GM10248 (cell line): ENCODE measurements around the gene SLC43A1.

Experiments
- CTCF ChIA-PET: fragments of 300-600 bp; sonication (Branson Sonifier 250); formaldehyde crosslinking; extraction: SDS; loops from one replicate; lab custom pipeline; 2021; ENCODE audit warnings: antibody characterized with exemption; lab: Yijun Ruan, JAX
- POLR2A ChIA-PET: fragments of 350-650 bp; sonication (Branson Sonifier 250); formaldehyde crosslinking; extraction: SDS; loops from one replicate; lab custom pipeline; 2020; ENCODE audit warnings: antibody characterized with exemption; lab: Yijun Ruan, JAX
- DNase-seq: peaks from one replicate; pipeline ENCODE4 v3.0.0; 2012; ENCODE audit errors: extremely low spot score
- TF ChIP-seq, protein P1 (sequence below): IDR thresholded peaks from 2 replicates; pipeline ENCODE4 v1.5.1; 2012; ENCODE audit warnings: mild to moderate bottlenecking, low read depth; ENCODE audit errors: extremely low read depth, missing control alignments, control extremely low read depth

SLC43A1 gene

DNA sequence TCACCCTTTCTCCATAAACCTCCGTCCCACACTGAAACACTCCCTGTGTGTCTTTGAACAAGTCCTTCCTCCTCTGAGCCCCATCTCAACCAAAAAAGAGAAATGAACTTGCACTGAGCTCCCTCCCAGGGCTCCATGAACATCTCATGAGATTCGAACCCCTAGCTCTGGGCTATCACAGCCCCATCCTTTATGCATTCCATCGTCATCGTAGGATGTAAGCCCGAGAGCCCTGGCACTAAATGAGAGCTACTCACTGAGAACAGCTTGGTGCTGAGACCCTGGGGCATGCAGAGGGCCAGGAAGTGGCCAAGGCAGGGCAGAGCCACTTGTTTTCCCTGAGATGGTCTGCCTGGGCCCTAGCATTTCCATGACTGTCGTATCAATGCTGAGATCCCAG, 75.7 kb downstream of the SLC43A1 start:
- POLR2A ChIA-PET, result no interaction called here
- no peak for DNase-seq
- TF ChIP-seq, protein P1, sequence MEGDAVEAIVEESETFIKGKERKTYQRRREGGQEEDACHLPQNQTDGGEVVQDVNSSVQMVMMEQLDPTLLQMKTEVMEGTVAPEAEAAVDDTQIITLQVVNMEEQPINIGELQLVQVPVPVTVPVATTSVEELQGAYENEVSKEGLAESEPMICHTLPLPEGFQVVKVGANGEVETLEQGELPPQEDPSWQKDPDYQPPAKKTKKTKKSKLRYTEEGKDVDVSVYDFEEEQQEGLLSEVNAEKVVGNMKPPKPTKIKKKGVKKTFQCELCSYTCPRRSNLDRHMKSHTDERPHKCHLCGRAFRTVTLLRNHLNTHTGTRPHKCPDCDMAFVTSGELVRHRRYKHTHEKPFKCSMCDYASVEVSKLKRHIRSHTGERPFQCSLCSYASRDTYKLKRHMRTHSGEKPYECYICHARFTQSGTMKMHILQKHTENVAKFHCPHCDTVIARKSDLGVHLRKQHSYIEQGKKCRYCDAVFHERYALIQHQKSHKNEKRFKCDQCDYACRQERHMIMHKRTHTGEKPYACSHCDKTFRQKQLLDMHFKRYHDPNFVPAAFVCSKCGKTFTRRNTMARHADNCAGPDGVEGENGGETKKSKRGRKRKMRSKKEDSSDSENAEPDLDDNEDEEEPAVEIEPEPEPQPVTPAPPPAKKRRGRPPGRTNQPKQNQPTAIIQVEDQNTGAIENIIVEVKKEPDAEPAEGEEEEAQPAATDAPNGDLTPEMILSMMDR, result no peak
- CTCF ChIA-PET, result interaction anchor here (1.1 to 1.2 kb wide), 2 partner anchors 18 to 54 kb away, joined by 4 to 8 read pairs; no protein-coding TSS in a partner anchor

DNA sequence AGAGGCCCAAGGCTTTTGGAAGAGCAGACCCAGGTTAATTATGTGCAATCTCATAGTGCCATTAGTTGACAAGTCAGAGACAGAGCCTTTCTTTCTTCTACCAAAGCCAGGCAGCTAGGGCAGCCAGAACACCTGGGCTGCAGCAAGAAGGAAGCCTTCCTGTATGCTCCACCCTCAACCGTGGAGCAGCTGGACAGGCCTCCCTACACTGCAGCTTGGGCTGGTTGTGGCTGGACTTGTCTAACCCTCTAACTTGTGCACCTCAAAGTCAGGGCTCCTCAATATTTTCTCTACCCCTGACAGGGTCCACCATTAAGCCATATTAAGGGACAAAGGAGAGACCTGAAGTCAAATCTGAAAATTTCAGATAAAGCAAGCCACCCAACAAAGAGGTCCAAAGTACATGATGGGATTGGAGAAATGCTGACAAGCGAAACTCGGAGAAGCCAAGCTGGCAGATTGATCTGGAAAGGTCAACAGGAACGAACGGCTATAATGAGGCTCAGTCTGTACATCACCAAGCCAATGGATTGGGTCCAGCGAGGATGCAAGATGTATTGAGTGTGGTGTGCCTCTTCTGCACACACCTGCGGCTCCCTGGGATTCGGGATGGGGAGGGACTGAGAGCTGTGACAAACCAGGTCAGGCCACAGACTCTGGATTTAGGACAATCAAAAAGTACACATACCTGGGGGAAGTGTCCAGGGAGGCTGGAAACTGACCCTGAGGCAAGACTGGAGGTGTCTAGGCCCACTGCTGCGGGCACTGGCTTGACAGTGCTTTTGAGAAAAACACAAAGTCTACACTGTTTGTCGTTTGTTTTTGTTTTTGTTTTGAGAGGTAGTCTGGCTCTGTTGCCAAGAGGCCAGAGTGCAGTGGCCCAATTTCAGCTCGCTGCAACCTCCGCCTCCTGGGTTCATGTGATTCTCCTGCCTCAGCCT, 76.9 kb downstream of the SLC43A1 start:
- DNase-seq, result no peak
- POLR2A ChIA-PET, result no interaction called here
- CTCF ChIA-PET, result interaction anchor here (2.8 kb wide), 1 partner anchor 19 kb away, joined by 25 read pairs; no protein-coding TSS in a partner anchor
- TF ChIP-seq, protein P1, result no peak

DNA sequence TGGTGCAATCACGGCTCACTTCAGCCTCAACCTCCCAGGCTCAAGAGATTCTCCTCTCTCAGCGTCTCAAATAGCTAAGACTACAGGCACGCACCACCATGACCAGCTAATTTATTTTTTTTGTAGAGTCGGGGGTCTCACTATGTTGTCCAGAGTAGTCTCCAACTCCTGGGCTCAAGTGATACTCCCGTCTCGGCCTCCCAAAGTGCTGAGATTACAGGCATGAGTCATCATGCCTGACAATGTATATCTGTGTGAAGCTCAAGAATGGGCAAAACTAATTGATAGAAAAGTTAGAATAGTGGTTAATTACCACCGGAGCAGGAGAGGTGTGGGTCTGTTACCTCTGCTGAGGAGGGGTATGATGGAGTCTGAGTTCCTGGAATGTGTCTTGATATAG, 79.5 kb downstream of the SLC43A1 start:
- ChIA-PET POLR2A (interaction anchor here (0.6 to 1.1 kb wide), 2 partner anchors 11 to 40 kb away, joined by 3 to 4 read pairs; no protein-coding TSS in a partner anchor), CTCF (interaction anchor here (0.9 to 2.8 kb wide), 7 partner anchors 8 to 90 kb away, joined by 3 to 25 read pairs (median 4); partner anchors contain the start of gene RTN4RL2)
- no peak for DNase-seq
- TF ChIP-seq, protein P1, result no peak

DNA sequence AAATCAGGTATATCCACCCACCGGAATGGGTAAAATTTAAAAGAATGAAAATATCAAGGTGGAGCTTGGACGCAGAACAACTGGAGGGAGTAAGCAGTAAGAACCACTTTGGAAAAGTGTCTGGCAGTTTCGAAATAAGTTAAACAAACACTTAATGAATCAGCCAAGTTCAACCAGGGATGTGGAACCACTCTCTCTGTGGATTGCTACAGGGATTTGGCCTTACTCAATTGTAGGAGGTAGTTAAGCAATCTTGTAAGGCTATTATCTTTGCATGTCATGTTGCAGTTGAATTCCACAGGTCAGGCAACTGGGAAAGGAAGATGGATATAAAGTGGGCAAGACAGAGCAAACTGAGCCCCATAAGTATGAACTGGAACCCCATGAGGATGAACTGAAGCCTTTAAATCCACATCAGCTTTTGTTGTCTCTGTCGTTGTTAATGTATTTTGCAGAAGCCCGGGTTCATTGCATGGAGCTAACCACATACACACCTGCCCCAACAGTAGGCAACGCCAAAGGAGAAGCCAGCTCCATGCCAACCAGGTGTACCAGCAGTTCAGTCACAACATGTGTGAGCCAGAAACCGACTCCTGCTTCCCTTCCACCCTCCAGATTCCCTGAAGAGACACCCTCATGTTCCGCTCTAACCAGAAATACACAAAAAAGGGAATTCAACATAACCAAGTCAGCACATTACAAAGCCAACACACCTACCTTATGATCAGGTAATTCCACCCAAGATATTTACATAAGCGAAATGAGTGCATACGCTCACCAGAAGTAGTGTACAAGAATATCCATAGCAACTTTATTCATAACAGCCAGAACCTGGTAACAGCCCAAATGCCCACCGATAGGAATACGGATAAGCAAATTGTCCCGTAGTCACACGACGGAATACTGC, 80.6 kb downstream of the SLC43A1 start:
- ChIA-PET CTCF (interaction anchor here (1.0 to 2.7 kb wide), 4 partner anchors 10 to 86 kb away, joined by 3 to 6 read pairs (median 4); no protein-coding TSS in a partner anchor), POLR2A (no interaction called here)
- TF ChIP-seq, protein P1, result no peak
- no peak for DNase-seq
